ENCODE measurements around the gene SLC1A3.

Gene SLC1A3

DNA sequence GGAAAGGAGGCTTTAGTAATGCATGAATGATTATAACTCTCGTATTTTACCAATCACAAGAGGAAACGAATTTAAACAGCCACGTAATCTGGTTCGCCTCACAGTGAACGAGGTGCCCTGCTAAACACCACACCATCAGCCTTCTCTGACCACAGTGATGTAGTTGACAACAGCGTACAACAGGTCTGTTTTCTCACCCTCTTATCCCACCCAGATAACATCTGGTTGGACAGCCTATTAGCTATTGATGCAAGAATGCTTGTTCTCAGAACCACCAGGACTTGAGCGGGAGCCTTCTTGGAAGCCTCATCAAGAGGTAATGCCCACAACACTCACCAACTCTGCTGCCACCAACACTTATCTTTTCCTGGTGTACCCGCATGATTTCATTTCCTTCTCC lies 23.3 kb downstream of the SLC1A3 start (continued):
- TF ChIP-seq ARNTL (CRISPR knock-in tag; IDR thresholded peaks at IDR 0.05; ENCODE audit: borderline replicate concordance, low read depth) (no peak), ISL1 (CRISPR knock-in tag; IDR thresholded peaks at IDR 0.05) (no peak), ZFP3 (CRISPR knock-in tag; IDR thresholded peaks at IDR 0.05) (no peak), ZFP30 (CRISPR knock-in tag; IDR thresholded peaks at IDR 0.05) (no peak), CSDC2 (CRISPR knock-in tag; IDR thresholded peaks at IDR 0.05) (no peak), ZC3H10 (CRISPR knock-in tag; IDR thresholded peaks at IDR 0.05) (no peak)
- TF ChIP-seq, protein P1, sequence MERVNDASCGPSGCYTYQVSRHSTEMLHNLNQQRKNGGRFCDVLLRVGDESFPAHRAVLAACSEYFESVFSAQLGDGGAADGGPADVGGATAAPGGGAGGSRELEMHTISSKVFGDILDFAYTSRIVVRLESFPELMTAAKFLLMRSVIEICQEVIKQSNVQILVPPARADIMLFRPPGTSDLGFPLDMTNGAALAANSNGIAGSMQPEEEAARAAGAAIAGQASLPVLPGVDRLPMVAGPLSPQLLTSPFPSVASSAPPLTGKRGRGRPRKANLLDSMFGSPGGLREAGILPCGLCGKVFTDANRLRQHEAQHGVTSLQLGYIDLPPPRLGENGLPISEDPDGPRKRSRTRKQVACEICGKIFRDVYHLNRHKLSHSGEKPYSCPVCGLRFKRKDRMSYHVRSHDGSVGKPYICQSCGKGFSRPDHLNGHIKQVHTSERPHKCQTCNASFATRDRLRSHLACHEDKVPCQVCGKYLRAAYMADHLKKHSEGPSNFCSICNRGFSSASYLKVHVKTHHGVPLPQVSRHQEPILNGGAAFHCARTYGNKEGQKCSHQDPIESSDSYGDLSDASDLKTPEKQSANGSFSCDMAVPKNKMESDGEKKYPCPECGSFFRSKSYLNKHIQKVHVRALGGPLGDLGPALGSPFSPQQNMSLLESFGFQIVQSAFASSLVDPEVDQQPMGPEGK (CRISPR knock-in tag; IDR thresholded peaks at IDR 0.05; ENCODE audit: borderline replicate concordance): no peak

DNA sequence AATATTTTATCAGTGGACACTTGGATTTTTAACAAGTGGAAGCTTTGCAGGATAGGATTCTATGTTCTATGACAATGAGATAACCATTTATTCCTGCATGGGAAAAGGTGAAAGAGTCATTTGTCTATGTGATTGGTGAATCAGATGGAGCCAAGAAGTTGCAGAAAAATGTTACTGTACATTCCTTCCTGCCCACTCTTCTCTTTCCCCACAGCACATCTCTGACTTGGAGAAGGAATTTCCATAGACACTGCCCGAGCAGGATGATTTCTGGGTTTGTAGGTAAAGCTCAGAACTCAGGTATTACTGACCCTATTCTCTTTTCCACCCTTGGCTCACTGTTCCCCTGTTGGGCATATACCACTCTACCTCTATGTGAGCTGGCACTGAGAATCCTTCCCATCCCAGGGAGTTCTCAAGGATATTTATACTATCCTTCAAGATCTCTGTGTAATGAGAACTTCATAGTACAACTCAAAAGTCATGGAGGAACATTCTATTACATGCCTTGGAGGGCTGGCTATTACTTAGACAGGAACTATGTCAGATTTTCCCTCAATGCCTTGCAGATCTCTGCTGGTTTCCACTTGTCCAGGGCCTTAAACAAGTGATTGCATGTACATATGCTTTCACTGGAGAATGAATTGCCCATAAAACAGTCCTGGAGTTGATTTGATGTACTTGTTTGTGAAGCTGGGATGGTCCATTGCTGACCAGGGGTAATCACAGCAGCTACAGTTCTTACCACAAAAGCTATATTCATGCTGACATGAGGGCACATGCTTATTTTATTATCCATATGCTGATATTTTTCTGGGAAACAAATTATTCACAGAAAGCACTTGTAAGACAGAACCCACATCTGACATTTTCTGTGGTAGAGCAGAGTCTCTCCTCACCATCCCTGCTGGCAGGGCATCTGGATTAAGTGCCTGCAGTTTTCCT lies 24.1 kb downstream of the SLC1A3 start:
- ATAC-seq: no peak
- no peak for TF ChIP-seq SNAI2 (CRISPR knock-in tag; IDR thresholded peaks at IDR 0.05)
- TF ChIP-seq, protein P2, sequence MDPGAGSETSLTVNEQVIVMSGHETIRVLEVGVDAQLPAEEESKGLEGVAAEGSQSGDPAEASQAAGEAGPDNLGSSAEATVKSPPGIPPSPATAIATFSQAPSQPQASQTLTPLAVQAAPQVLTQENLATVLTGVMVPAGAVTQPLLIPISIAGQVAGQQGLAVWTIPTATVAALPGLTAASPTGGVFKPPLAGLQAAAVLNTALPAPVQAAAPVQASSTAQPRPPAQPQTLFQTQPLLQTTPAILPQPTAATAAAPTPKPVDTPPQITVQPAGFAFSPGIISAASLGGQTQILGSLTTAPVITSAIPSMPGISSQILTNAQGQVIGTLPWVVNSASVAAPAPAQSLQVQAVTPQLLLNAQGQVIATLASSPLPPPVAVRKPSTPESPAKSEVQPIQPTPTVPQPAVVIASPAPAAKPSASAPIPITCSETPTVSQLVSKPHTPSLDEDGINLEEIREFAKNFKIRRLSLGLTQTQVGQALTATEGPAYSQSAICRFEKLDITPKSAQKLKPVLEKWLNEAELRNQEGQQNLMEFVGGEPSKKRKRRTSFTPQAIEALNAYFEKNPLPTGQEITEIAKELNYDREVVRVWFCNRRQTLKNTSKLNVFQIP (CRISPR knock-in tag; IDR thresholded peaks at IDR 0.05; ENCODE audit: borderline replicate concordance, low read depth): no peak
- TF ChIP-seq ARNTL (CRISPR knock-in tag; IDR thresholded peaks at IDR 0.05; ENCODE audit: borderline replicate concordance, low read depth): no peak
- no peak for TF ChIP-seq ZNF8 (CRISPR knock-in tag; IDR thresholded peaks at IDR 0.05)
- TF ChIP-seq CSDC2 (CRISPR knock-in tag; IDR thresholded peaks at IDR 0.05): no peak
- TF ChIP-seq, protein P3, sequence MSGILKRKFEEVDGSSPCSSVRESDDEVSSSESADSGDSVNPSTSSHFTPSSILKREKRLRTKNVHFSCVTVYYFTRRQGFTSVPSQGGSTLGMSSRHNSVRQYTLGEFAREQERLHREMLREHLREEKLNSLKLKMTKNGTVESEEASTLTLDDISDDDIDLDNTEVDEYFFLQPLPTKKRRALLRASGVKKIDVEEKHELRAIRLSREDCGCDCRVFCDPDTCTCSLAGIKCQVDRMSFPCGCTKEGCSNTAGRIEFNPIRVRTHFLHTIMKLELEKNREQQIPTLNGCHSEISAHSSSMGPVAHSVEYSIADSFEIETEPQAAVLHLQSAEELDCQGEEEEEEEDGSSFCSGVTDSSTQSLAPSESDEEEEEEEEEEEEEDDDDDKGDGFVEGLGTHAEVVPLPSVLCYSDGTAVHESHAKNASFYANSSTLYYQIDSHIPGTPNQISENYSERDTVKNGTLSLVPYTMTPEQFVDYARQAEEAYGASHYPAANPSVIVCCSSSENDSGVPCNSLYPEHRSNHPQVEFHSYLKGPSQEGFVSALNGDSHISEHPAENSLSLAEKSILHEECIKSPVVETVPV (CRISPR knock-in tag; IDR thresholded peaks at IDR 0.05): no peak

DNA sequence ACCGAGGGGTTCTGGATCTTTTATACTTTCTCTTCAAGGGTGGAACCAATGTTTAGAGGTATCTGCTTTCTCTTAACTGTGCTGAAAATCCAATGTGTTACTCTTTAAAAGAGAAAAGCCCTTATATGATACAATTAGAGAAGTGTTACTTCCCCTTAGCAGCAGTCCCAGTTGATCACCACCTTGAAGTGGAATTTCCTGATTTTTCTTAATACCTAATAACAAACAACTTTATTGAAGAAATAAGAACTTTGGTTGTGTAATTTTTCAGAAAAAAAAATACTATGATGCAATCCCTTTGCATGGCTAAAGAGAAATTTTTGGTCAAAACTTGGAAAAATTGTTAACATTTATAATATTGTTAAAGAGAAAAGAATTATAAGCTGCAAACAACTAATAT lies 24.7 kb downstream of the SLC1A3 start:
- ATAC-seq: no peak

More for the DNA sequence above, 24.7 kb downstream of the SLC1A3 start:
- TF ChIP-seq PPARA (CRISPR knock-in tag; IDR thresholded peaks at IDR 0.05; ENCODE audit: borderline replicate concordance) (no peak), ISL1 (CRISPR knock-in tag; IDR thresholded peaks at IDR 0.05) (no peak), ZNF565 (CRISPR knock-in tag; conservative IDR thresholded peaks at IDR 0.05; ENCODE audit: low read depth) (no peak), TOX (CRISPR knock-in tag; IDR thresholded peaks at IDR 0.05; ENCODE audit: borderline replicate concordance) (no peak), ZNF70 (CRISPR knock-in tag; IDR thresholded peaks at IDR 0.05) (no peak), ZFP30 (CRISPR knock-in tag; IDR thresholded peaks at IDR 0.05) (no peak), SNAI2 (CRISPR knock-in tag; IDR thresholded peaks at IDR 0.05) (no peak), ZC3H10 (CRISPR knock-in tag; IDR thresholded peaks at IDR 0.05) (no peak), RARB (CRISPR knock-in tag; IDR thresholded peaks at IDR 0.05) (no peak)
- TF ChIP-seq, protein P3 (CRISPR knock-in tag; IDR thresholded peaks at IDR 0.05): no peak
- TF ChIP-seq, protein P2 (CRISPR knock-in tag; IDR thresholded peaks at IDR 0.05; ENCODE audit: borderline replicate concordance, low read depth): no peak
- TF ChIP-seq, protein P1 (CRISPR knock-in tag; IDR thresholded peaks at IDR 0.05; ENCODE audit: borderline replicate concordance): no peak

Data from SK-N-SH treated with all-trans-retinoic acid at 6 μM for 48 hours (cell line).